DMS 273 treated with DMSO at 0.1 percent for 48 hours (cell line): ENCODE measurements around the gene KCNN3.
"Not testable (repeated sequence)": the region's sequence is repeated elsewhere in the genome, so short reads cannot be mapped to it uniquely, and the experiment has no call there.

Experiments
- DNase-seq: peaks from one replicate; lab custom pipeline; 2025; lab: John Stamatoyannopoulos, UW

The KCNN3 gene

DNA sequence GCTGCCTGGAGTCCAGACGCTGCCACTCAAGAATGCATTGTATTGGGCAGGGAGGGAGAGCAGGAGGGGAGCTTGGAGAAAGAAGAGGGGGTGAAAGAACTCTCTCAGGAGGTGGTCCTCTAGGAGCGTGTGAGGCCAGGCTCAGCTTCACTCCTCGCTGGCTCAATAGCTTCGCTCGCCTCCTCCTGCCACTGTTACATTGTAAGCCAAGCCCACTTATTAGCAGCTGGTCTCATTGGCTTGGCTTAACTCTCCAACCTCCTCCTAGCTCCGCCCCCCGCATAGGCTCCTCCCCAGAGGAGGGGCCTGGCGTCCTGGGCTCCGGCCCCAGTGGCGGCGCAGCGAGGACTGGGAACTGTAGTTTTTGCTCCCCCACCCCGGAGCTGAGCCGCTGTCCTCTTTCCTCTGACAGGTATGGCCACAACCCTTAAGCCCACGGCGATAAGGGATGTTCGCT, at the start of gene KCNN3:
TSS of gene KCNN3 (minus strand) at position 167 of the 457 bp plus-strand sequence. CDS start 317 bp downstream, outside the sequence.
- DNase-seq = peak; percentile 89

DNA sequence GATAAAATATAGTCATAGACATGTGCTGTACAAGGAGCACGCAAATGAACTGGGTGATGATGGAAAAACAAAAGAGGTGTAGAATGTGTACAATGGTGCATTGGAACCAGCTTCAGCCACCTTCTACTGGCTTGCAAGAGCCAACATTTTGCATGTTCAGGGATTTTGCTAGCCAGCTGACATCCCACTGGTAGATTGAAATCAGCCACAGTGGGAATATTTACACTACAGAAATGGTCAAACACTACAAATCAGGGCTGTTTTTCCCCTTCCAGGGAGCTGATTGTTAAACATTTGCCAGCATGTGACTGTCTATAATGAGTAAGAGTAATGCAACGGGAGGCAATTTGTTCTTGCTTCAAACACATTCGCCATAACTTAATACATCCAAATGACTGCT, 43.2 kb upstream of the KCNN3 start:
- DNase-seq = no peak

DNA sequence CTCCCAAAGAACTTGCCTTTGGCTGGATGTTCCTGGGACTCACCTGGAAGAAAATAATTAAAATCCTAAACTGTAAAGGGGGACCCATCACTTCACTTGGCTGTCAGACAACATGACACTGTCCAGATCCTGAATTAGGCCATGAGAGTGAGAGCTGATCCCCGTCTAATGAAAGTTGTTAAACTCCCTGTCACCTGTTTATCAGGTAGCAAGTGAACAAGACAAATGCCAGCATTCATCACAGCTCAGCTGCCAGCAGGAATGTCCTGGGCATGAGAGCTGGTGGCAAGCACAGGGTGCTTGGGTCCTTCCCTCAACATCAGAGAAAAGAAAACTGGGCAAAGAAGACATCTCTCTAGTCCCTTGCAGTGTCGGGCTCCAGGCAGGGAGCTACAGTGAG, 42.7 kb upstream of the KCNN3 start:
- DNase-seq = no peak

DNA sequence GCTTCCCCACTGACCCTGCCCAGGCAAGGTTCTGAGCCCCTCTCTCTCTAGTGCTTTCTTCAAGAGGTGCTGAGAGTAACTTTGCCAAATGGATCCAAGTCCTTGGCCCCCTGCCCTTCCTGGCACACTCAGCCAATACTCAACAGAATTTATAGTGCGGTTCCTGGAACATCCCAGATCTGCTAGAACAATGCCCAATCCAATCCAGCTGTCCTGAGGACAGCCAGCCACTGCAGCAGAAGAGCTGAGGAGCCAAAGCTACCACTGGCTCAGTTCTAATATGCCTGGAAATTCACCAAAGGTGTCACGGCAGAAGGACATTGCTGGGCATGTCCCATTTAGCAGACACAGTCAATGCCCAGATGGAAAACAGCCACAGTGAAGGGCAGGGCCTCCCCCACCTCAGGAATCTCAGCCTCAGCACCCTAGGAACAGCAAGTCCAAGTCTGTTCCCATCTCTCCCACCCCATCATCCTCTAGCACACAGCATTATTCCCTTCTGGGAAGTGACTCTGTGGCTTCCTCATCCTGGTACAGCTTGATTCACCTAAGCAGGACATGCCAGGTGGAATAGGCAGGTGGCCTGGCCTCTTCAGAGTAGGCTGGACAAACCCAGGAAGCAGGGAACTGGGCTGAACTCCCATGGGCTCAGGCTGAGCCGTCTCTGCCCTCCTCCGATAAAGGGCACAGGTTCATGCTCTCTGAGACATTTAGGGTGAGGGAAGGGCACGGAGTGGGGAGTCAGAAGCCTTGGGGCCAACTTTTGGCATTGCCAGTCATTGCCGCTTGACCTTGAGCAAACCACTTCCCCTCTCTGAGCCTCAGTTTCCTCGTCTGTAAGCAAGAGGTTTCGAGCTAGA, 41.8 kb upstream of the KCNN3 start:
- no peak for DNase-seq

DNA sequence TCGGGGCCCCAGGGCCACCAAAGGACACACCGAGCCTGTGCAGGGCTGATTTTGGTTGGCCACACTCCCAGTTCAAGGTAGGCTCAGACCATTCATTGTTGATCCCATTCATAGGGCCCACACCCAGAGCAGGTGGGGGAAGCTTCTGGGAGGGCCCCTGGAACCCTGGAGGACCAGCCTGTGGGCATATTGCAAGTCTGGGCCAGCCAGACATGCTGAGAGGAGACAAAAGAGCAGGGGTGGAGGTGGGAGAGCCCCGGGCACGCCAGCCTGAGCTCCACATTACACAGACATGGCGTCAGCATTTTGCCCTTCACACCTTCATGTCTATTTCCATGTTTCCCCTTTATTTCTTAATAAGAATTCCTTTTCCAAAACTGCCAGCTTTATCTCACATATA, 40.8 kb upstream of the KCNN3 start:
- no peak for DNase-seq

DNA sequence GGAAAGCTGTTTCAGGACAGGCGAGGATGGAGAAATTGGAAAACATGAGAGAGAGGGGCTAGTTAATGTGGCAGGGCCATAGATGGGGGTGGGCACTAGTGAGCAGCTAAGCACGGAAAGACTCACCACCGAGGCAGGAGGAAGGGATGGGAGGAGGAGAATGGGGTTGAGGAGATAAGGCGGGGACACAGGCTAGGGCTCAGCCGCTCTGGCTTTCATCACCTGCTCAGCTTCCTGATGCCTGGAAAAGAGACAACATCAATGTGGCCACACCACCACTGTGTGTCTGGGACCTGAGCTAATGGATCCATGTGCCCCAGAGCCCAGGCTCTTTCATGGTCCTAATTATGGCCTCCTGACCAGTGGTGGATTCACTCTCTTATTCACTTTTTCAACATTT, 38.9 kb upstream of the KCNN3 start:
- no peak for DNase-seq

DNA sequence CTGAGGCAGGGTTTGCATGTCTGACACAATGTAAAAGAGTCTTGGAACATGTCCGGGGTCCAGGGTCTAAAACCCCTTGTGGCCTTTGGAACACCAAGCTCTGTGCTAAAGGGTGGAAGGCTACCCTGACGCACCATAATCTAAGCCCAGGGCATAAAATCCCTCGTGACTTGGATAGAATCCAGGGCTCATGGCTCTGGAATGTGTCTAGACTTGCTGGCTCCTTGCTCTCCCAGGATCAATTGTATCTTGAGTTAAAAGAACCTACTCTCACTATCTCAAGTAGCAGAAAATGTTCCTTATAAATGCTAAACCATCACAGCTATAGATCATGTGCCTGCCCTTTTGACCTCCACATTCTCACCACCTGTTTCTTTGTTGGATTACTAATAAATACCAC, 38.0 kb upstream of the KCNN3 start:
- DNase-seq = not testable (repeated sequence)

DNA sequence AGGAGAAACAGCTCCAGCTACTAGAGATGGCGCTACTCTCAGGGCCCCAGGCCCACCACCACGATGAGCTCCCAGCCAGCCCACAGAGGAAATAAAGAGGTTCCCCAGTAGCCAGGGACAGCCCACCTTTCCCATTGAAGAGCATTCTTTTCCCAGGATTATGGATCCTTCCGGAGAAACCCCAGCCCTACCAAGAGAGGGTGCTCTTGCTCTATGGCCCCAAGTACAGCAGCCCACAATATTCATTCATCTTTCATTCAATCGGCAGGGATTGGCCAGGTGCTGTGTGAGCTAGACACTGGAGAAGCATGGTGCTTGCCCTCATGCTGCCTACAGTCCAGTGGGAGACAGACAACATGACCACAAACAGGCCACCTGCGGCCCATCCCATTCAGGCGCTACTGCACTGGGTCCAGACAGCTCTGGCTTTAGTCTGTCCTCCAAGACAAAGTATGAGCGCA, 36.6 kb upstream of the KCNN3 start:
- DNase-seq = no peak

DNA sequence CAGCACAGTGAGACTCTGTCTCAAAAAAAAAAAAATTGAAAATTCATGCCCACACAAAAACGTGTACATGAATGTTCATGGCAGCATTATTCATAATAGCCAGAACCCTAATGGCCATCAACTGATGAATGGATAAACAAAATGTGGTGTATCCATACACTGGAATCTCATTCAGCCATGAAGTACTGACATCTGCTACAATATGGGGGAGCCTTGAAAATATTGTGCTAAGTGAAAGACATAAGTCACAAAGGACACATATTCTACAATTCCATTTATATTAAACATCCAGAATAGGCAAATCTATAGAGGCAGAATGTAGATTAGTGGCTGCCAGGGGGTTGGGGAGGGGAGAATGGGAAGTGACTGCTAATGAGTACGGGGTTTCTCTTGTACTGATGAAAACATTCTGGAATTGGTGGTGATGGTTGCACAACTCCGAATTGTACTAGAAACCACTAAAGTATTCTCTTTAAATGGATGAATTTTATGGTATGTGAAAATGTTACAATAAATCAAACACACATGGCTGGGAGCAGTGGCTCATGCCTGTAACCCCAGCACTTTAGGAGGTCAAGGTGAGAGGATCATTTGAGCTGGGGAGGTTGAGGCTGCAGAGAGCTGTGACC, 33.0 kb upstream of the KCNN3 start:
- no peak for DNase-seq

DNA sequence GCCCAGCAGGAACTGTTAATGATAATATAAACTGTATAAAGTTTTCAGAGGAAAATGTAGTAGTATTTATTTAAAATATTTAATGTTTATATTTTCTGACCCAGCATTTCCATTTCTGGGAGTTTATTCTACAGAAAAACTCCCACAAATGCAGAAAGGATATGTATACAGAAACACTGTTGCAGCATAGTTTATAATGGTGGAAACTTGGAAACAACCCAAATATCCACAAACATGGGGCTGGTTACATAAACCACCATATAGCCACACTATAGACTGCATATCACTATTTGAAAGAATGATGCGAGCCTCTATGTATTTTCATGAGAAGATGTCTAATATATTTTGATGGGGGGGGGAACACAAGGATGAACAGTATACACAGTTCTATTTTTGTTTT, 31.5 kb upstream of the KCNN3 start:
- no peak for DNase-seq

DNA sequence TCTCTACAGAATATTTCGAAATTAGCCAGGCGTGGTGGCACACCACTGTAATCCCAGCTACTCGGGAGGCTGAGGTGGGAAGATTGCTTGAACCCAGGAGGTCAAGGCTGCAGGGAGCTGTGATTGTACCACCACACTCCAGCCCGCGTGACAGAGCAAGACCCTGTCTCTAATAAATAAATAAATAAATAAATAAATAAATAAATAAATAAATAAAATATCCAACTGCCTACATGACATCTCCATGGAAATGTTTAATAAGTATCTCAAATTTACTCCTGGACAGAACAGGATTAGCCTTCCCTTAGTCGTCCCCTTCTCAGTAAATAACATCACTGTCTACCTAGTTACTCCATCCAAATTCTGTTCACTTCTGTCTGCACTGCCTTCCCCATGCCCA, 29.0 kb upstream of the KCNN3 start:
- no peak for DNase-seq

DNA sequence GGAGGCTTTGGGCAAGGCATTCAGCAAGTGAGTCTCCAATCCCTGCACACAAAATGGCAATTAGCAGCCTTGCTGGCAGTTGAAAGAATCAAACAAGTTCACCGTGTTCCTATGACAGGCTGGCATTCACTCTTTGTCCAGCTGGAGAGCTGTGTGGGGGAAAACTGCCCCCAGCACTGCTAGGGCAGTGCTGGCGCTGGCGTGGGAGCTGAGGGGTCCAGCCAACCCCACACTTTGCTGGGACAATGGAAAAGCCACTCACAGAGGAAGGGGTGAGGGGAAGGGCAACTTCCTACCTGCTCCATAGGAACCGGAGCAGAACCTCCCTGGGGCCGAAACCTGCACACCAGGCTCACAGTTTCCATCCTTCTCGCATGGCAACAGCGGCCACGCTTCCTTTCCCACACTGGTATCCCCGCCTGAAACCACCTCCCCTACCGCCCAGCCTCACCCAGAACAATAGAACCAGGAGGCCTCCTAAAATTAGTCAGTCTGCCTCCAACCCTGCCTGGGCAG, 26.7 kb upstream of the KCNN3 start:
- DNase-seq = no peak

DNA sequence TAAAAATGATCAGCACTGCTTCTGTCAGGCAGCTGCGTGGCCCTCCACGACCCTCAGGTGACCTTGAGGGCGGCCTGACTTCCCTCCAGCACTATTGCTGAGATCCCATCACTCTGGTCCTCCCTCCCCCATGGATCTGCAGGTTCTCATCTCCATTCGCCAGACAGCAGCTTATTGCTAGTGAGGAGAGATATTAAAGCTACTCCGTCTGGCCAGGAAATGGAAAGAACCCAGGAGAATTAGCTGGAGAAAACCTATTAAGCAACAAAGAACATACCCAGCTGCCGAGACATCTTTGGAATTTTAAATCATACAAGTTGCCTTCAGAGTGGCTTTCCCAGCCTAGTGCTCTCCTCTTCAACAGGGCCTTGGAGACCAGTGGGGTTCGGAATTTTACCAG, 25.7 kb upstream of the KCNN3 start:
- no peak for DNase-seq

DNA sequence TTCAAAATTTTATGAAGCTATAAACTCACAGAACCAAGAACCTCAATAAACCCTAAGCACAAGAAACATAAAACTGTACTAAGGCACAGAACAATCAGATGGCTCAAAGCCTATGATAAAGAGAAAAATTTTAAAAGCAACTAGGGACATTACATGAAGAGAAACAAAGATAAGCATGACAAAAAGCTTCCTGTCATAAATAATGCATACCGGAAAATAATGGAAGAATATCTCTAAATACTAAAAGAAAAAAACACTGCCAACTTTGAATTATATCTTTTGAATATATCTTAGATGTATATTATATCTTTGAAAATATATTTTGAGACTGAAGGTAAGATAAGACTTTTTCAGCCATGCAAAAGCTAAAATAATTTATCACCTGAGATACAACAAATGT, 21.4 kb upstream of the KCNN3 start:
- DNase-seq = no peak

DNA sequence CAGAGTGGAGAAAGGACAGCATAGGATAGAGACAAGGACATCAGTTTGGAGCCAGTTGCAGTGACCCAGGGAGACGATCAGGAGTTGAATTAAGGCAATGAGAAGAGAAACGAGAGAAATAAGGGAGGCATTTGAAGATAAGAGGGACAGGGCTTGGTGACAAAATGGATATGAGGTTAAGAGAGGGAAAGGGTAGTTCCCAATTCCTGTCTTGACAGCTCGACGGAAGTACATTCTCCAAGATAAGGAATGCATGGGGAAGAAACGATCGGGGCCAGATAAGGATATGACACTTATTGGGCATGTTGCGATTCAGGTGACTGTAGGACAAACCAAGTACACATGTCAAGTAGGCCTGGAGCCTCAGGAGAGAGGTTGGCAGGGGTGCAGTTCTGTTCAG, 18.7 kb upstream of the KCNN3 start:
- DNase-seq = no peak

DNA sequence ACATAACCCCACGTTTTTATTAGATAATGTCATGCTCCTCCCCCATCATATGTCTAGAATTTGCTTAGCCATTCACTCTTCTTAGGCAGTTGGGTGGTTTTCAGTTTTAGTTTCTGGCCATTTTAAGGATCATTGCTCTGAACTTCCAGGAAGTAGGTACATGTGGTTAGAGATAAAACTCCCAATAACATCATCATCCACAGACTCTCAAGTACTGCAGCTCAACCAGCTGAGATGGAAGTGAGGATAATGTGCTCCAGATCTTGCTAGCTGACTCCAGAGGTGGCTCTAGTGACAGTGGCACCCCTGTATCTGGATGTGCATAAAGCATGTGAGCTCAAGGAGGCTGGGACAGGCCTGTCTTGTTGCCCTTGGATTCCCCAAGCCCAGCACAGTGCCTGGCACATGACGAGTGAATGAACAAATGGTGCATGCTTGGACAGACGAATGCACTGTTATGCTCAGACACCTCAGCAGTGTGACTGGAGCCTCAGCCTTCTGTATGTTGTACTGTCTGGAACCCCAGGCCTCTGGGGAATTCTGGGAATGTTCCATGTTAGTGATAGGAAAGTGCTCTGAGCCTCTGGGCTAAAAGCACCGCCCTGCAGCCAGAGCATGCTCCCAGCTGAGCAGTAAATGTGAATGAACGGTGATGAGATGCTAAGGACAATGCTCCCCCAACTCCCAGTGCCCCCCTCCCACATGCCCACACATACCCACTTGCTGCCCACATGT, 16.4 kb upstream of the KCNN3 start:
- DNase-seq = no peak

DNA sequence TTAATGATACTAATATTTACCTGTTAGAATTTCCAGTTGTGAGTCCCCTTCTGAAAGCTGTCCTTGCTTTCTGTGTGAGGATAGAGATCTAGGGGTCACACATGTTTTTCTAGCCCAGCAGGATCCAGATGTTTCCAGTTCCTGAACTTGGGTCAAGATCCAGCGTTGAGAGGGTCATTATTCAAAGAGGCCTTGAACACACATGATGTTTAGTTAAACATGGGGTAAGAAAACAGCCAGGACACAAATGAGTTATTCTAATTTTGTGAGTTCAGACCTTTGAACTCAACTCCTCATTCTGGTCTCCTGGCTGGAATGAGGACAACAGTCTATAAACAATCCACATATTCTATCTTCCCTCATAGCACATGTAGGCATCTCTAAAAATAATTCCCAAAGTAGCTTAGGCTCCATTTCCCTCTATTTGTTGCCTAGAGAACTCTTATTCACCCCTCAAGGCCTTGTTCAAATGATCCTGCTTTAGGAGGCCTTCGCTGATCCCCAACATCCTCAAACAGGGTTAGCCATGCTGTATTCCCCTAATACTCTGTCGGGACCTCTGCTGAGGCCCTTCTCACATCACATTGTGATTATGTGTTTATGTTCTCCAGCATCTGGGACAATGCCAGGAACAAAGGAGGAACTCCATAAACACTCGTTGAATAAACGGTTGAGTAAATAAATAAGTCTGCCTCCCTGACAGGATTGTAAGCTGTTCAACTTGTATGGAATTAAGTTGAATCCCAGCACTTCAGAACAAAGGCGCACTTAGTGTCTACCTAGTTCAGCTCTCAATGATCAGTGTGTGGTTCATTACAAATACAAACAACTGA, 15.0 kb upstream of the KCNN3 start:
- DNase-seq = no peak

DNA sequence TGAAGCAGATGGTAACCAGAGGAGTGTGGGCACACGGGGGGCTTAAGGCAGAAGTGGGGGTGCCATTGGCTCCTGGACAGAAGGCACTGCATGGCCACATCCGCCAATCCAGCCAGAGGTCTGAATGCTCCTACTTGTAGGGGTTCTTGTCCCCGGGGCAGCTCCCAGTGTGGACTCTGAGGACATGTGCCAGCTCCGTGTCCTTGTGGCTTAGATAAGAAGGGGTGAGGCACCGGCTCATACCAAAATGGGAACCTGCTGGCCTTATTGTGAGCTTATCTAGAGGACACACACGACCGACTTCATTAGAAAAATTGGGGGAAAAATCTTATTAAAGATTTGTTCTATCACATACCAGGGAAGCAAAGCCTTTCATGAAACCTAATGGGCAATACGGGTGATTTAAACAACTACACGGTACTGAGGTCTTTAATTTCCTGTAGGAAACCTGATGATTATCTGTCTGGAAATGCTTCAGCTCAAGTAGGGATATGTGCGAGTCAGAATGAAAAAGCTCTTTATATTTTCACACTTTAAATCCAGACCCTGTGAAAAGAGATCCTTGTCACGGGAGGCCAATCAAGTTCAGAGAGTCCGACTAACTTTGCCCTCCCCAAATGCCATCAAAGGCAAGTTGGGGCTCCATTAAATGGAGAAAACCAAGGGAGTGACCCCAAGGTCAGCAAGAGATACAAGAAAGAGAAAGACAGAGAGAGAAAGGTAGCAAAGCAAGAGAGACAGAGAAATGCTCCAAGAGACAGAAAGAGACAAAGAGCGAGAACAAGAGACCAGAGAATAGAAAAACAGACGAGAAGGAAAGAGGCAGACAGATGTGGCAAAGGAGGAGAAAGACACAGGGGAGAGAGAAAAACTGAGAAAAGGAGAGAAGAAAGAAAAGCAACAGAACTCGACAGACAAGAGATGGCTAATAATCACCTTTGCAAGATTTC, 14.1 kb upstream of the KCNN3 start:
- DNase-seq = no peak

DNA sequence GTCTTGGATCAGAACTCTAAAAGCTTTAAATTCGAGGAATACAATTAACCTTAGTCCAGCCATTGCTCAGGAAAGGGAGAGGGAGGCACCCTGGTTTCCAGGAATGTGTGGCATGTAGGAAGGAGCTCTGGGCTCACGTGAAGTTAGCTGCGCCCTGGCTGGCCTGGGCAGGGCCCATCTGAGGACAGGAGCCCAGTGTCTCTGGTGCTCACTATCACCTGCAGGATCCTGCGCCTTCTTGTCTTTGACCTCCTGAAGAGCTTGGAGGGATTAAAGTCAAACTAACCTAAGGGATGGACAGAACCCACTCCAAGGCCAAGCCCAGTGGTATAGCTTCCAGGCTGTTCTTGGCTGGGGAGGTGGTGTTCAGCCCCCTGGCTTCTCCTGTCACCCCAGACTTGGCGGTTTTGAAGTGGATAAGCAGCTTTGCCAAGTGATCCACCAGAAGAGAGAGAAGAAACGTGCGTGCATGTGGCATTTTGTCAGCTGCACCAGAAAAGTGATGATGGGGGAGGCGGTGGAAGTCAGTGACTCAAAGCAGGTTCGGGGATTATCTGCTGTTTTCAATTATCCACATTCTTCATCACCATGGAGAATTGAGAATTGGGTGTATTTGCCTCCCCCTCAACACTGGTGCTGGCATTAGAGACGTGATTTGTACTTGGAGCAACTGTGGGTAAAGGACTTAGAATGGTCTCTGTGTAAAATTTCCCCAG, 11.9 kb upstream of the KCNN3 start:
- no peak for DNase-seq

DNA sequence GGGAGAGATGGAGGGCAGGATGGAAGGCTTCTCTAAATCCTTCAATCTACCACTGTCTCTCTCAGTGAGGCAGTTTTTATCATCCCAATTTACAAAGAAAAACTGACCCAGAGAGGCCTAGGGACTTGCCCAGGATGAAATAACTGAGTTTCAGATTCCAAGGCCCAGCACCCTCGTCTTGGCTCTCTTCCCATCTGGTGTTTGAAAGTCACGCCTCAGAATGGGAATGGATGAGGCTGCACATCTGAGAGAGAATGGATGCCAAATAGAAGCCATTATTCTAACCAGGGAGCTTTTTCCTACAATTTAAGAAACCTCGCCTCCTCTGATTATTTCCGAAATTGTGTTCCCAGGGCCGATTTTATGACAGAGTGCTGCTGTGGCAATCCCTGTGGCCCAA, 10.6 kb upstream of the KCNN3 start:
- no peak for DNase-seq
